Stimulated activated CD4-positive, alpha-beta T cell treated with anti-CD3 and anti-CD28 coated beads, Interleukin-2, amount 100 ng/mL, for 48 hours (primary cell): ENCODE results near the gene TNRC6C.
A peak's percentile ranks its signal among the peaks of the same experiment; 100 is the strongest.

ENCODE experiments used
- DNase-seq, 2 donors: peaks; one replicate each; pipeline ENCODE4 v3.0.0-alpha.2; 2020

The TNRC6C gene

GRCh38 chr17:78092794-78093324, 134.4 kb downstream of the TNRC6C start:
- DNase-seq = no peak

- DNase-seq = no peak
Observed at GRCh38 chr17:78095035-78095434, 136.5 kb downstream of the TNRC6C start.

GRCh38 chr17:78096093-78096492, 137.6 kb downstream of the TNRC6C start:
- no peak for DNase-seq

GRCh38 chr17:78101112-78101511, 142.6 kb downstream of the TNRC6C start:
- no peak for DNase-seq

- DNase-seq = no peak
Observed at GRCh38 chr17:78101542-78101941, 143.0 kb downstream of the TNRC6C start.

GRCh38 chr17:78103311-78103710, 144.8 kb downstream of the TNRC6C start:
- no peak for DNase-seq

GRCh38 chr17:78104540-78104941, 146.0 kb downstream of the TNRC6C start:
- no peak for DNase-seq

GRCh38 chr17:78105101-78105500, 146.6 kb downstream of the TNRC6C start:
- no peak for DNase-seq

- no peak for DNase-seq
Observed at GRCh38 chr17:78105551-78105950, 147.0 kb downstream of the TNRC6C start.

- no peak for DNase-seq
Observed at GRCh38 chr17:78106211-78106610, 147.7 kb downstream of the TNRC6C start.

- DNase-seq = no peak
Observed at GRCh38 chr17:78107457-78107856, 149.0 kb downstream of the TNRC6C start.

GRCh38 chr17:78107976-78108725, 149.6 kb downstream of the TNRC6C start:
- no peak for DNase-seq

- DNase-seq = no peak
Observed at GRCh38 chr17:78108726-78109488, 150.4 kb downstream of the TNRC6C start.

GRCh38 chr17:78109489-78109761, 150.9 kb downstream of the TNRC6C start:
- no peak for DNase-seq

- DNase-seq = no peak
Observed at GRCh38 chr17:78110363-78111015, 152.0 kb downstream of the TNRC6C start.

GRCh38 chr17:78111016-78111726, 152.7 kb downstream of the TNRC6C start:
- no peak for DNase-seq

GRCh38 chr17:78111727-78112517, 153.4 kb downstream of the TNRC6C start:
- DNase-seq = no peak

GRCh38 chr17:78112518-78113471, 154.3 kb downstream of the TNRC6C start:
- peak; percentile 84 to 90 for DNase-seq

- DNase-seq = no peak
Observed at GRCh38 chr17:78113804-78114785, 155.6 kb downstream of the TNRC6C start.
